HEK293 (cell line): ENCODE results near the gene ZSWIM6.

Source experiments
- KLF1 ChIP-seq: fragments of 450-650 bp; formaldehyde crosslinking; IDR thresholded peaks from 2 replicates; pipeline ENCODE4 v1.5.1; 2016; ENCODE audit warnings: missing biosample characterization, missing genetic modification characterization
- KLF7 ChIP-seq: fragments of 450-650 bp; formaldehyde crosslinking; IDR thresholded peaks from 2 replicates; pipeline ENCODE4 v1.5.1; 2016; ENCODE audit warnings: missing biosample characterization, missing genetic modification characterization, borderline replicate concordance
- KLF9 ChIP-seq: fragments of 450-650 bp; formaldehyde crosslinking; IDR thresholded peaks from 2 replicates; pipeline ENCODE4 v1.5.1; 2016; ENCODE audit warnings: missing biosample characterization, missing genetic modification characterization, low read depth
- MEIS1 ChIP-seq: sonication (generic); formaldehyde crosslinking; IDR thresholded peaks from 2 replicates; pipeline ENCODE4 v1.8.1; 2022; ENCODE audit warnings: missing genetic modification reagents, mild to moderate bottlenecking, borderline replicate concordance
- MZF1 ChIP-seq: fragments of 450-650 bp; formaldehyde crosslinking; IDR thresholded peaks from 2 replicates; pipeline ENCODE4 v1.5.1; 2017; ENCODE audit warnings: missing biosample characterization, missing genetic modification characterization, borderline replicate concordance
- PRDM10 ChIP-seq: fragments of 450-650 bp; formaldehyde crosslinking; IDR thresholded peaks from 2 replicates; pipeline ENCODE4 v1.5.1; 2016; ENCODE audit warnings: missing biosample characterization, missing genetic modification characterization
- YY2 ChIP-seq: fragments of 450-650 bp; formaldehyde crosslinking; IDR thresholded peaks from 2 replicates; pipeline ENCODE4 v1.5.1; 2016; ENCODE audit warnings: missing biosample characterization, missing genetic modification characterization
- ZBTB10 ChIP-seq: fragments of 450-650 bp; formaldehyde crosslinking; IDR thresholded peaks from 2 replicates; pipeline ENCODE4 v1.5.1; 2016; ENCODE audit warnings: missing biosample characterization, missing genetic modification characterization
- ZBTB48 ChIP-seq: fragments of 450-650 bp; formaldehyde crosslinking; IDR thresholded peaks from 2 replicates; pipeline ENCODE4 v1.5.1; 2016; ENCODE audit warnings: missing biosample characterization, missing genetic modification characterization
- ZBTB49 ChIP-seq: fragments of 450-650 bp; formaldehyde crosslinking; IDR thresholded peaks from 2 replicates; pipeline ENCODE4 v1.5.1; 2016; ENCODE audit warnings: missing biosample characterization, missing genetic modification characterization, low read depth
- ZNF112 ChIP-seq: fragments of 450-650 bp; formaldehyde crosslinking; IDR thresholded peaks from 2 replicates; pipeline ENCODE4 v1.5.0; 2017; ENCODE audit warnings: missing biosample characterization, missing genetic modification characterization
- ZNF140 ChIP-seq: fragments of 450-650 bp; formaldehyde crosslinking; IDR thresholded peaks from 2 replicates; pipeline ENCODE4 v1.5.1; 2016; ENCODE audit warnings: missing biosample characterization, missing genetic modification characterization
- ZNF146 ChIP-seq: fragments of 450-650 bp; formaldehyde crosslinking; IDR thresholded peaks from 2 replicates; pipeline ENCODE4 v1.5.1; 2016; ENCODE audit warnings: missing biosample characterization, missing genetic modification characterization
- ZNF394 ChIP-seq: fragments of 450-650 bp; formaldehyde crosslinking; IDR thresholded peaks from 2 replicates; pipeline ENCODE4 v1.5.1; 2016; ENCODE audit warnings: missing biosample characterization, missing genetic modification characterization, mild to moderate bottlenecking, moderate library complexity, borderline replicate concordance
- ZNF670 ChIP-seq: fragments of 450-650 bp; formaldehyde crosslinking; IDR thresholded peaks from 2 replicates; pipeline ENCODE4 v1.5.1; 2016; ENCODE audit warnings: missing biosample characterization, missing genetic modification characterization, low read depth
- ZNF692 ChIP-seq: fragments of 450-650 bp; formaldehyde crosslinking; IDR thresholded peaks from 2 replicates; pipeline ENCODE4 v1.5.1; 2016; ENCODE audit warnings: missing biosample characterization, missing genetic modification characterization
- ZNF747 ChIP-seq: fragments of 450-650 bp; formaldehyde crosslinking; IDR thresholded peaks from 2 replicates; pipeline ENCODE4 v1.5.1; 2016; ENCODE audit warnings: missing biosample characterization, missing genetic modification characterization
- ZNF843 ChIP-seq: fragments of 450-650 bp; formaldehyde crosslinking; IDR thresholded peaks from 2 replicates; pipeline ENCODE4 v1.5.1; 2016; ENCODE audit warnings: missing biosample characterization, missing genetic modification characterization
- ZSCAN18 ChIP-seq: fragments of 450-650 bp; formaldehyde crosslinking; IDR thresholded peaks from 2 replicates; pipeline ENCODE4 v1.5.1; 2016; ENCODE audit warnings: missing biosample characterization, missing genetic modification characterization
- TF ChIP-seq, protein P1 (sequence below): fragments of 450-650 bp; formaldehyde crosslinking; IDR thresholded peaks from 2 replicates; pipeline ENCODE4 v1.5.1; 2016; ENCODE audit warnings: missing biosample characterization, missing genetic modification characterization
- TF ChIP-seq, protein P2 (sequence below): fragments of 450-650 bp; formaldehyde crosslinking; IDR thresholded peaks from 2 replicates; pipeline ENCODE4 v1.5.1; 2016; ENCODE audit warnings: missing biosample characterization, missing genetic modification characterization
- TF ChIP-seq, protein P3 (sequence below): fragments of 450-650 bp; formaldehyde crosslinking; IDR thresholded peaks from 2 replicates; pipeline ENCODE4 v1.5.0; 2017; ENCODE audit warnings: missing biosample characterization, missing genetic modification characterization, borderline replicate concordance

The ZSWIM6 gene

DNA sequence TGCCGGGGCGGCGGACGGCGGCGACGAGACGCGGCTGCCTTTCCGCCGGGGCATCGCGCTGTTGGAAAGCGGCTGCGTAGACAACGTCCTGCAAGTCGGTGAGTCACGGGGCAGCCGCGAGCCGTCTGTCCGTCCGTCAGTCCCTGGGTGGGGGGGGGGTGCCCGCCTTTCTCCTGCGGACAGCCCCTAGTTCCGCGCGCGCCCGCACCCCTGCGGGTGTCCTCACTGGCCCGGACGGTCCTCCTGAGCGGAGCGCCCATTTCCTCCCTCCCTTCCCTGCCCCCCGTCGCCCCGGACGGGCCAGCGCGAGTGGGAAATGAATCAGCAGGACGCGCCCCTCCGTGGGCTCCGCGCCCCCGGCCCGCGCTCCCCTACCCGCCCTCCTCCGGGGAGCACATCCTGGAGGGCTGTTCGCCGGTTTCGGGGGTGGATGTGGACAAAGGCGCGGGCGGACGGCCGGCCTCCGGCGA, 828 bp downstream of the ZSWIM6 start (continued):
- TF ChIP-seq ZNF692 (tag by site-specific recombination) (no peak), ZNF112 (no peak), ZBTB10 (tag by site-specific recombination) (peak; percentile 32; the same call in 1 of the 2 replicates), MZF1 (tag by site-specific recombination) (no peak), ZBTB48 (tag by site-specific recombination) (no peak; the same call in 1 of the 2 replicates), PRDM10 (tag by site-specific recombination) (no peak), ZNF843 (tag by site-specific recombination) (no peak), ZNF670 (tag by site-specific recombination) (no peak), ZNF747 (tag by site-specific recombination) (no peak), ZNF140 (no peak), ZSCAN18 (tag by site-specific recombination) (no peak), ZBTB49 (tag by site-specific recombination) (no peak), MEIS1 (CRISPR knock-in tag) (no peak), YY2 (tag by site-specific recombination) (no peak), KLF9 (peak; percentile 50), ZNF394 (tag by site-specific recombination) (no peak), ZNF146 (tag by site-specific recombination) (no peak), KLF7 (tag by site-specific recombination) (no peak), KLF1 (peak; percentile 35)
- TF ChIP-seq, protein P1, sequence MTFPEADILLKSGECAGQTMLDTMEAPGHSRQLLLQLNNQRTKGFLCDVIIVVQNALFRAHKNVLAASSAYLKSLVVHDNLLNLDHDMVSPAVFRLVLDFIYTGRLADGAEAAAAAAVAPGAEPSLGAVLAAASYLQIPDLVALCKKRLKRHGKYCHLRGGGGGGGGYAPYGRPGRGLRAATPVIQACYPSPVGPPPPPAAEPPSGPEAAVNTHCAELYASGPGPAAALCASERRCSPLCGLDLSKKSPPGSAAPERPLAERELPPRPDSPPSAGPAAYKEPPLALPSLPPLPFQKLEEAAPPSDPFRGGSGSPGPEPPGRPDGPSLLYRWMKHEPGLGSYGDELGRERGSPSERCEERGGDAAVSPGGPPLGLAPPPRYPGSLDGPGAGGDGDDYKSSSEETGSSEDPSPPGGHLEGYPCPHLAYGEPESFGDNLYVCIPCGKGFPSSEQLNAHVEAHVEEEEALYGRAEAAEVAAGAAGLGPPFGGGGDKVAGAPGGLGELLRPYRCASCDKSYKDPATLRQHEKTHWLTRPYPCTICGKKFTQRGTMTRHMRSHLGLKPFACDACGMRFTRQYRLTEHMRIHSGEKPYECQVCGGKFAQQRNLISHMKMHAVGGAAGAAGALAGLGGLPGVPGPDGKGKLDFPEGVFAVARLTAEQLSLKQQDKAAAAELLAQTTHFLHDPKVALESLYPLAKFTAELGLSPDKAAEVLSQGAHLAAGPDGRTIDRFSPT, result 0 out of 2 replicates have a peak, but pooled peaks have one; percentile 28
- TF ChIP-seq, protein P2, sequence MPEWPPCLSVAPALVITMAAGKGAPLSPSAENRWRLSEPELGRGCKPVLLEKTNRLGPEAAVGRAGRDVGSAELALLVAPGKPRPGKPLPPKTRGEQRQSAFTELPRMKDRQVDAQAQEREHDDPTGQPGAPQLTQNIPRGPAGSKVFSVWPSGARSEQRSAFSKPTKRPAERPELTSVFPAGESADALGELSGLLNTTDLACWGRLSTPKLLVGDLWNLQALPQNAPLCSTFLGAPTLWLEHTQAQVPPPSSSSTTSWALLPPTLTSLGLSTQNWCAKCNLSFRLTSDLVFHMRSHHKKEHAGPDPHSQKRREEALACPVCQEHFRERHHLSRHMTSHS (tag by site-specific recombination), result no peak
- TF ChIP-seq, protein P3, sequence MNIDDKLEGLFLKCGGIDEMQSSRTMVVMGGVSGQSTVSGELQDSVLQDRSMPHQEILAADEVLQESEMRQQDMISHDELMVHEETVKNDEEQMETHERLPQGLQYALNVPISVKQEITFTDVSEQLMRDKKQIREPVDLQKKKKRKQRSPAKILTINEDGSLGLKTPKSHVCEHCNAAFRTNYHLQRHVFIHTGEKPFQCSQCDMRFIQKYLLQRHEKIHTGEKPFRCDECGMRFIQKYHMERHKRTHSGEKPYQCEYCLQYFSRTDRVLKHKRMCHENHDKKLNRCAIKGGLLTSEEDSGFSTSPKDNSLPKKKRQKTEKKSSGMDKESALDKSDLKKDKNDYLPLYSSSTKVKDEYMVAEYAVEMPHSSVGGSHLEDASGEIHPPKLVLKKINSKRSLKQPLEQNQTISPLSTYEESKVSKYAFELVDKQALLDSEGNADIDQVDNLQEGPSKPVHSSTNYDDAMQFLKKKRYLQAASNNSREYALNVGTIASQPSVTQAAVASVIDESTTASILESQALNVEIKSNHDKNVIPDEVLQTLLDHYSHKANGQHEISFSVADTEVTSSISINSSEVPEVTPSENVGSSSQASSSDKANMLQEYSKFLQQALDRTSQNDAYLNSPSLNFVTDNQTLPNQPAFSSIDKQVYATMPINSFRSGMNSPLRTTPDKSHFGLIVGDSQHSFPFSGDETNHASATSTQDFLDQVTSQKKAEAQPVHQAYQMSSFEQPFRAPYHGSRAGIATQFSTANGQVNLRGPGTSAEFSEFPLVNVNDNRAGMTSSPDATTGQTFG (tag by site-specific recombination), result no peak
